ENCODE results near the gene GRIK1.

Gene GRIK1

DNA sequence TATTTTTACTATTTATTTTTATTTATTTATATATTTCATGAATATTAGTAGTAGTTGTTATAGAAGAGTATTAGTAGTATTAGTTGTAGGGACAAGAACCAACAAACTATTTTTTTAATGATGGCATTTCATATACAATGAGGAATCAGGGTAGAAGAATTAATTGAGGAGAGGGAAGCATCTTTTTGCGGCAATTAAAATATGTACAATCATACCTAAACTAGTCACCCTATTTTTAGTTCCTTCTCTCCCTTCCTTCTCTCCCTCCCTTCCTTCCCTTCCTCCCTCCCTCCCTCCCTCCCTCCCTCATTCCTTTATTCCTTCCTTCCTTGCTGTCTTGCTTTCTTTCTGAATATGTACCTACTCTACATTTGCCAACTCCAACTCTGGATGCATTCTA, 189.8 kb downstream of the GRIK1 start:
- no peak overlapping the region for H3K4me3 ChIP-seq (ENCODE audit: low read depth, low read length)
- TF ChIP-seq, protein P1, sequence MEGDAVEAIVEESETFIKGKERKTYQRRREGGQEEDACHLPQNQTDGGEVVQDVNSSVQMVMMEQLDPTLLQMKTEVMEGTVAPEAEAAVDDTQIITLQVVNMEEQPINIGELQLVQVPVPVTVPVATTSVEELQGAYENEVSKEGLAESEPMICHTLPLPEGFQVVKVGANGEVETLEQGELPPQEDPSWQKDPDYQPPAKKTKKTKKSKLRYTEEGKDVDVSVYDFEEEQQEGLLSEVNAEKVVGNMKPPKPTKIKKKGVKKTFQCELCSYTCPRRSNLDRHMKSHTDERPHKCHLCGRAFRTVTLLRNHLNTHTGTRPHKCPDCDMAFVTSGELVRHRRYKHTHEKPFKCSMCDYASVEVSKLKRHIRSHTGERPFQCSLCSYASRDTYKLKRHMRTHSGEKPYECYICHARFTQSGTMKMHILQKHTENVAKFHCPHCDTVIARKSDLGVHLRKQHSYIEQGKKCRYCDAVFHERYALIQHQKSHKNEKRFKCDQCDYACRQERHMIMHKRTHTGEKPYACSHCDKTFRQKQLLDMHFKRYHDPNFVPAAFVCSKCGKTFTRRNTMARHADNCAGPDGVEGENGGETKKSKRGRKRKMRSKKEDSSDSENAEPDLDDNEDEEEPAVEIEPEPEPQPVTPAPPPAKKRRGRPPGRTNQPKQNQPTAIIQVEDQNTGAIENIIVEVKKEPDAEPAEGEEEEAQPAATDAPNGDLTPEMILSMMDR (IDR thresholded peaks at IDR 0.05; ENCODE audit: borderline replicate concordance, insufficient read depth, low read depth, low read length), result no peak

DNA sequence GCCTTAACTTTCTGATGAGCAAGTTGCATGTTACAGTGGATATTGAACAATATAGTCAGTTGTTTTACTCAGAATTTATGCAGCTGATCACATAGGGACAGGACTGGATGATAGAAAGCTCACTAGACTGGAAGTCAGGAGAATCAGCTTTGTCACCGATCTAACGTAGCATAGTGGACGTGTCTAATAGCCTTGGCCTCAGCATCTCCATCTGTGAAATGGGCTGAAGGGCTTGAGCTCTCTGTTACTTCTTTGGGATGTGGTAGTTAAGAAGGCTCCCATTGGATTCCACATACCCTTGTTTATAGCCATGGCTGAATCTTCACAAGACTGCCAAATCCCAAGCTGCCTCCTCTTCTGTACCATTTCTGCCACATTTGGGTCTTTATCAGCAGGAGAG, 190.6 kb downstream of the GRIK1 start:
- H3K4me3 ChIP-seq (ENCODE audit: low read depth, low read length), result no peak overlapping the region
- TF ChIP-seq, protein P1 (IDR thresholded peaks at IDR 0.05; ENCODE audit: borderline replicate concordance, insufficient read depth, low read depth, low read length), result no peak

DNA sequence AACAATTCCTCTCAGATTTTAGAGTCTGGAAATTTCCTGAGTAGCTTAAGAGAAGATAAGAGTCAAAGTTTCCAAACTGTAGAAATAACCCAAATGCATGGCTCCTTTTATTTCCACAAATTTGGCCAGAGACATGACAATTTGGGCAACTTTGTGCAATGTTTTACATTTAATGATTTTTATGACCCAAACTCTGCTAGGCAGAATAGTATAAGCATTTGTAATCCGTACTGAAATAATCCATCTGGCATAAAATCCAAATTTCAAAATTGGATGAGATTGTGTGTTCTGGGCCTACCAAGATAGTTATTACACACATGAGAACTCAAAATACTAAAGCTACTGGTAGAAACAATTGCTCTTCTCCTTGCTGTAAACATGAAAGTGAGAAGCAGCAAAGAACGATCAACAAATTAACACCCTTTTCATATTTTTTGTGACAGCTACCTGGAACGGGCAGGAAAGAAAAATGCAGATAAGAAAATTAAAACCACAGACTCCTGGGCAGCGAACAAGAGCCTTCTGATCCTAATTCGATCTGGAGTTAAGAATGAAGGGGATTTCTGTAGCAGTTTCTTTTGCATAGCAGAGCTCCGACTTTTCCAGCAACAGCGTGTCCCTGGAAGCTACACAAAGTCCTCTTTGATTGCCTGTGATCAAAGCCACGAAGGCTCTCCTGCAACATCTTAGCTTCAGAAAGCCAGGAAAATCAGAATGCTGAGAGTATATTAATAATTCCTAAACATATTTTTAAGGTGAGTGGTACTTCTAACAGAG, 191.2 kb downstream of the GRIK1 start:
- TF ChIP-seq, protein P1 (IDR thresholded peaks at IDR 0.05; ENCODE audit: borderline replicate concordance, insufficient read depth, low read depth, low read length), result no peak
- no peak overlapping the region for H3K4me3 ChIP-seq (ENCODE audit: low read depth, low read length)

- no peak overlapping the region for H3K4me3 ChIP-seq (ENCODE audit: low read depth, low read length)
- TF ChIP-seq, protein P1 (IDR thresholded peaks at IDR 0.05; ENCODE audit: borderline replicate concordance, insufficient read depth, low read depth, low read length), result no peak
These were observed 198.0 kb downstream of the GRIK1 start for GRCh38 chr21:29741761-29742160.

GRCh38 chr21:29739176-29739575, 200.6 kb downstream of the GRIK1 start:
- TF ChIP-seq, protein P1 (IDR thresholded peaks at IDR 0.05; ENCODE audit: borderline replicate concordance, insufficient read depth, low read depth, low read length), result no peak
- H3K4me3 ChIP-seq (ENCODE audit: low read depth, low read length), result no peak overlapping the region

DNA sequence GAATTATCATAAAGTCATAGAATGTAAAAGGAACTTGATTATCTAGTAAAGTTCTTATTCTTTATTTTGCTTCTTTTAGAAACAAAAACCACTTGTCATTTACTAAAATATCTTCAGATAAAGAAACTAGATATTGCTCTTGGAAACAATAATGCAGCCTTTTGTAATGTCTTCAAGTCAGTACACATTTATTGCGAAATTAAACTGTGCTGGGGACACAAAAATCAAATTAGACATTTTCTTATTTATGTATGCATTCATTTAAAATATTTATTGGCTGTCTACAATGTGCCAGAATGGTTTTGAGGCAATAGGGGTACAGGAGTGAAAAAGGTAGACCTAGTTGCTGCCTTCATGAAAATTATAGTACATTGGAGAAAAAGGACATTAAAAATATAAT, 201.1 kb downstream of the GRIK1 start:
- TF ChIP-seq, protein P1 (IDR thresholded peaks at IDR 0.05; ENCODE audit: borderline replicate concordance, insufficient read depth, low read depth, low read length), result no peak
- H3K4me3 ChIP-seq (ENCODE audit: low read depth, low read length), result no peak overlapping the region

DNA sequence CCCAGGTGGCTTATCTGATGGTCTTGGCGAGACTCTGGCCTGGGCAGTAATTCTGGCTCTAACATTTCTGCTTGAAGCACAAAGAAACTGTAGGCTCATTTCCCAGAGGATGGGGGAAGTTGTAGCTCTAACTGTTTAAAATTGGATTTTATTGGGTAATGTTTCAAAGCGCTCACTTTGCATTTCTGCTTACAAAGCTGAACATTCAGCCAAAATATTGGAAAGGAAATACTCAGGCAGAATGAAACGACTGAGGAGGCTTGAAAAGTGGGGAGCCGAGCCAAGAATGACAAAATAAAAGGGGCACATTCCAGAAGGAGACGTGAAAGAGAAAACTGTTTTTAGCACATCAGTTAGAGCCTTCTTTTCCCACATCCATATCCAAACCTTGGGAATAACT, 202.6 kb downstream of the GRIK1 start:
- TF ChIP-seq, protein P1 (IDR thresholded peaks at IDR 0.05; ENCODE audit: borderline replicate concordance, insufficient read depth, low read depth, low read length), result no peak
- H3K4me3 ChIP-seq (ENCODE audit: low read depth, low read length), result no peak overlapping the region

Data from GM12875 (cell line).